Heart left ventricle (tissue), 16 donors: ENCODE results near the gene ARHGAP44. TPM values are rescaled to one million over a fixed set of nuclear protein-coding genes. Genes with fewer than 3 reads are reported as not detected.

Experiments used
- ATAC-seq, 4 donors: fragments of 200-7000 bp; cut with Tn5 transposase; one replicate each; pipeline ENCODE4 v1.9.1; 2020 to 2022; ENCODE audit warnings: moderate library complexity in 4 of 4, mild to moderate bottlenecking in 3 of 4, moderate number of reproducible peaks in 1 of 4
- DNase-seq, 5 donors: peaks; one replicate each; pipeline ENCODE4 v3.0.0-alpha.2; 2020
- H3K27ac ChIP-seq, 12 donors: fragments of 200-600 bp; sonication (generic) in 4 of 12; one replicate each; pipeline versions ENCODE4 v1.5.0 to v1.8.0; 2016 to 2022; ENCODE audit warnings: mild to moderate bottlenecking in 2 of 12
- H3K27me3 ChIP-seq, 9 donors: fragments of 200-600 bp; sonication (generic) in 2 of 9; one replicate each; pipeline versions ENCODE4 v1.5.1 to v1.8.0; 2016 to 2022; ENCODE audit warnings: mild to moderate bottlenecking in 3 of 9
- H3K36me3 ChIP-seq, 9 donors: fragments of 200-600 bp; sonication (generic) in 2 of 9; one replicate each; pipeline versions ENCODE4 v1.5.0 to v1.8.0; 2018 to 2022; ENCODE audit warnings: mild to moderate bottlenecking in 2 of 9
- H3K4me1 ChIP-seq, 12 donors: fragments of 200-600 bp; sonication (generic) in 4 of 12; one replicate each; pipeline versions ENCODE4 v1.5.0 to v1.8.0; 2016 to 2022; ENCODE audit warnings: mild to moderate bottlenecking in 3 of 12
- H3K4me3 ChIP-seq, 12 donors: fragments of 200-600 bp; sonication (generic) in 4 of 12; one replicate each; pipeline versions ENCODE4 v1.5.0 to v1.8.0; 2017 to 2022; ENCODE audit warnings: mild to moderate bottlenecking in 9 of 12, moderate library complexity in 4 of 12
- H3K9me3 ChIP-seq, 12 donors: fragments of 200-600 bp; sonication (generic) in 4 of 12; one replicate each; pipeline versions ENCODE4 v1.5.0 to v1.8.0; 2016 to 2022; ENCODE audit warnings: mild to moderate bottlenecking in 1 of 12
- POLR2A ChIP-seq, 2 donors: fragments of 450-650 bp; IDR thresholded peaks; one replicate each; pipeline ENCODE4 v1.6.1; 2017; ENCODE audit warnings: antibody characterized with exemption in 2 of 2, mild to moderate bottlenecking in 2 of 2, moderate library complexity in 2 of 2
- WGBS, 4 donors: extraction: QIAGEN DNeasy Blood & Tissue Kit in 2 of 4; methylation state at CpG; one replicate each; pipeline versions ENCODE4 v1.1.5 to v1.1.7; 2013 to 2018; 5-methylcytosine and 5-hydroxymethylcytosine counted together
- intact Hi-C, 10 donors: fragments of 100-400 bp; cut with DNase I; formaldehyde crosslinking; loops; one replicate each; pipeline versions ENCODE4 v1.11.1 to v1.14.2; 2022
- polyA plus RNA-seq, 2 donors: library from polyadenylated mRNA; stranded (reverse); fragments of 200-250 nt; gene quantifications; one replicate each; pipeline ENCODE4 v1.2.3, GENCODE V29; 2013
- total RNA-seq, 9 donors: library from RNA; depleted of rRNA in 2 of 9; stranded (reverse); fragments of >200 nt in 2 of 9; fragmentation: NEBNext Ultra II Directional in 3 of 9; extraction: Animal tissue kit (Norgen Biotek cat#: 25700) in 3 of 9; gene quantifications; one replicate each; pipeline versions ENCODE4 v1.1.0 to v1.2.4, GENCODE V29; 2016 to 2023
- TF ChIP-seq, protein P1 (sequence below), 12 donors: fragments of 200-600 bp; sonication (generic) in 4 of 12; IDR thresholded peaks; one replicate each; pipeline versions ENCODE4 v1.5.0 to v1.8.0; 2018 to 2022; ENCODE audit warnings: antibody characterized with exemption in 12 of 12, mild to moderate bottlenecking in 5 of 12
- donor health status: ischemic (EF 13 %, LVEDD 7.1; RV severe dilation, severe dysfunction).
- donor health status: healthy with polysubstance abuse.
- donor health status: DM: no; HTN: yes; CAD: no.
- donor health status: DM: no; HTN: no; CAD: no.
- donor health status: ischemic (EF 25% LVEDD 6.9; RV normal size, moderate dysfunction).
- donor health status: ischemic (EF 25% LVEDD 5.7; RV mildly dilated, moderate dysfunction).
- donor health status: healthy.
- donor health status: DM: yes; HTN: yes; CAD: no.
- donor health status: ischemic (EF 35%, LVEDD 5.7; RV mildly dilated, moderate dysfunction).
- donor health status: nonischemic (EF 11% LVEDD 7.7; RV severe dilation, severe dysfunction).
- donor health status: DM: yes; HTN: yes; CAD: no.
- donor health status: PGD.
- donor health status: ischemic (EF 29% LVEDD 5.4; RV normal size, mild dysfunction).
- donor health status: nonischemic (EF 23%, LVEDD 6.1; RV moderate dilation, normal function).

The ARHGAP44 gene
- total and polyA plus RNA-seq, 11 donors: 4.3 to 15.7 (median 8.6) TPM

DNA sequence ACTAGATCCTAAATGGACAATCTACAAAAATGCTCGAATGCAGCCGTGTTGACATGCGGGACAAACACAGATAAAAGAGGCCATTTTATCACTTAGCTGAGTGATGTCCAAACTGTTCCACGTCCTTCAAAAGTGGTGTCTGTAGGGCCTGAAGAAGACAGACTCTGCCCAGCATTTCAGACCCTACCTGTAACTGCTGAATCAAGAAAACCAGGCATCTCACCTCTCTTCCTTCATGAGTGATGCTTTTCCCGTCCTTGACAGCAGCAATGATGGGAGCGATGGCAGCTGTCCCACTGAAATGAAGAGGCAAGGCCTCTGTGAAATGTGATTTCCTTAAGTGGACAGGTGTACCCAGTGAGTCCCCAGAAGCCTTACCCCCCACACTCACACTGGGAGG lies 216.2 kb downstream of the ARHGAP44 start:
- H3K27ac ChIP-seq: no peak overlapping the region
- intact Hi-C loops: loop anchor here in 6 of 10 donors (10.0 kb wide), 7 partner anchors 61 to 821 kb away; partner anchors contain the start of gene MYOCD (in 1 of the 6)
- WGBS, 4 donors: 79 to 85% (median 83%) methylated on average over 6 of the region's 6 CpGs
- no peaks in the 10 kb centered on the region for H3K27me3 ChIP-seq
- H3K4me3 ChIP-seq: no peak overlapping the region
- H3K4me1 ChIP-seq: peaks cover 0 to 7% (median 1%) of the 10 kb centered on the region in 12 donors
- ATAC-seq (no peak), DNase-seq (no peak)
- peaks cover 0 to 100% (median 96%) of the 10 kb centered on the region in 9 donors for H3K36me3 ChIP-seq
- no peaks in the 10 kb centered on the region for H3K9me3 ChIP-seq
- no peak for TF ChIP-seq POLR2A (IDR thresholded peaks at IDR 0.05)
- TF ChIP-seq, protein P1, sequence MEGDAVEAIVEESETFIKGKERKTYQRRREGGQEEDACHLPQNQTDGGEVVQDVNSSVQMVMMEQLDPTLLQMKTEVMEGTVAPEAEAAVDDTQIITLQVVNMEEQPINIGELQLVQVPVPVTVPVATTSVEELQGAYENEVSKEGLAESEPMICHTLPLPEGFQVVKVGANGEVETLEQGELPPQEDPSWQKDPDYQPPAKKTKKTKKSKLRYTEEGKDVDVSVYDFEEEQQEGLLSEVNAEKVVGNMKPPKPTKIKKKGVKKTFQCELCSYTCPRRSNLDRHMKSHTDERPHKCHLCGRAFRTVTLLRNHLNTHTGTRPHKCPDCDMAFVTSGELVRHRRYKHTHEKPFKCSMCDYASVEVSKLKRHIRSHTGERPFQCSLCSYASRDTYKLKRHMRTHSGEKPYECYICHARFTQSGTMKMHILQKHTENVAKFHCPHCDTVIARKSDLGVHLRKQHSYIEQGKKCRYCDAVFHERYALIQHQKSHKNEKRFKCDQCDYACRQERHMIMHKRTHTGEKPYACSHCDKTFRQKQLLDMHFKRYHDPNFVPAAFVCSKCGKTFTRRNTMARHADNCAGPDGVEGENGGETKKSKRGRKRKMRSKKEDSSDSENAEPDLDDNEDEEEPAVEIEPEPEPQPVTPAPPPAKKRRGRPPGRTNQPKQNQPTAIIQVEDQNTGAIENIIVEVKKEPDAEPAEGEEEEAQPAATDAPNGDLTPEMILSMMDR (IDR thresholded peaks at IDR 0.05): no peak

DNA sequence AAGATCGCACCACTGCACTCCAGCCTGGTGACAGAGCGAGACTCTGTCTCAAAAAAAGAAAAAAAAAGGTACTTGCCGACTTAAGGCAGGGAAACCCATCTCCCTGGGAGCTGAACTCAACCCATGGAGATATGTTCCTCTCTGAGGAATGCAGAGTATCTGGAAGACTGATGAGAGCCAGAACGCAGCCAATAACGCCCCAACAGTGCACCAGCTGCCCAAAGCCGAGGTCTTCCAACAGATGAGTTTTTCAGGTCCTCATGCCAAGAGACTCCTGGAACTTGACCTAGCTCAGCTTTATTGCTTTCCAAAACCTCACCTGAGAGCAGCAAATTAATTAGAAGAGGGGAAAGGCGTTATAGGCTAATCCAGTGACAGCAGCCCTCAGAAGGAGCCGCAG lies 219.2 kb downstream of the ARHGAP44 start:
- DNase-seq: no peak
- peaks cover 0 to 100% (median 96%) of the 10 kb centered on the region in 9 donors for H3K36me3 ChIP-seq
- intact Hi-C loops: loop anchor here in 6 of 10 donors (10.0 kb wide), 7 partner anchors 64 to 824 kb away; partner anchors contain the start of gene MYOCD (in 1 of the 6)
- ATAC-seq: no peak
- no peak overlapping the region for H3K4me3 ChIP-seq
- 86 to 87% (median 87%) methylated on average over 8 of the region's 8 CpGs for WGBS, 4 donors
- no peaks in the 10 kb centered on the region for H3K4me1 ChIP-seq
- no peaks in the 10 kb centered on the region for H3K9me3 ChIP-seq
- TF ChIP-seq POLR2A (IDR thresholded peaks at IDR 0.05): no peak
- TF ChIP-seq, protein P1 (IDR thresholded peaks at IDR 0.05): no peak
- no peak overlapping the region for H3K27ac ChIP-seq
- no peaks in the 10 kb centered on the region for H3K27me3 ChIP-seq

DNA sequence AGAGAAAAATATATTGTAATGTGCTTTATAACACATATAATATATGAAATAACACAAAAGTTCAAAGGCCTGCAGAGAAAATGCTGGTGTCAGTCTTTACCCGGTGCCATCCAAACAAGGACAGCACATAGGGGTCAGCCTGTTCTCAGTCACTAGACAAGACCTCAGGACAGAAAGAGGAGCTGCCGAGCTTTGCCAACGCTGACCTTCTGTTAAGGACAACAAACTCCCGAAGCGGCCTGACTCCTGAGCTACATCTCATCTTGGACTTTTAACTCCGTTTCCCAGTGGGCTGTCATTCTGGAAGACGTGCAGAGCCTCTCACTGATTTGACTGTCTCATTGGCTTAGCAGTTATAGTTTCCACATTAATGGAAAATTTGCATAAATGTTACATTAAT lies 221.7 kb downstream of the ARHGAP44 start:
- Histone ChIP-seq H3K4me1 (peaks cover 0 to 4% (median 0%) of the 10 kb centered on the region in 12 donors), H3K36me3 (peaks cover 0 to 100% (median 96%) of the 10 kb centered on the region in 9 donors), H3K9me3 (no peaks in the 10 kb centered on the region), H3K27me3 (no peaks in the 10 kb centered on the region), H3K4me3 (no peak overlapping the region), H3K27ac (no peak overlapping the region)
- WGBS, 4 donors: 57 to 82% (median 75%) methylated on average over 7 of the region's 7 CpGs
- DNase-seq (no peak), ATAC-seq (peak in 1 of 4 donors; percentile 64)
- intact Hi-C loops: no loop called here
- TF ChIP-seq, protein P1 (IDR thresholded peaks at IDR 0.05): no peak
- TF ChIP-seq POLR2A (IDR thresholded peaks at IDR 0.05): no peak

DNA sequence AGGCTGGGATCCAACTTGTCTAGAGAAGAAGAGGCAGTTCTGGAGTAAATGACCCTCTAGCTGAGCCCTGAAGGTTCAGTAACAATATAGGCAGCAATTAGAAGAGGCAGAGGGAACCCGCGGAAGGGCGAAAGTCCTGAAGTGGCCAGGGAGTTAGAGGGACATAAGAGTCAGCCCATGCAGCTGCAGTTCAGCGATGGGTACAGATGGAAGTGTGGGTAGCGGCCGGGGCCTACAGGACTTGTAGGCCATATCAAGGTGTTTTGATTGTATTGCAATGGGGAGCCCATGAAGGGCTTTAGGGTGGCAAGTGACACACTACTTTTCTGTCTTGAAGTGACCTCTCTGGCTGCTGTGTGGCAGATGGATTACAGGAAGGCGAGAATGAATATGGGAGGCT lies 225.5 kb downstream of the ARHGAP44 start:
- H3K27ac ChIP-seq: no peak overlapping the region
- H3K4me3 ChIP-seq: no peak overlapping the region
- no peaks in the 10 kb centered on the region for H3K27me3 ChIP-seq
- H3K36me3 ChIP-seq: peaks cover 0 to 70% (median 65%) of the 10 kb centered on the region in 9 donors
- no peak for DNase-seq
- ATAC-seq: no peak
- intact Hi-C loops: loop anchor here in 1 of 10 donors (5.0 kb wide), 1 partner anchor 348 kb away; the partner anchor contains the start of gene MYOCD
- no peak for TF ChIP-seq POLR2A (IDR thresholded peaks at IDR 0.05)
- TF ChIP-seq, protein P1 (IDR thresholded peaks at IDR 0.05): no peak
- WGBS, 4 donors: 91 to 97% (median 93%) methylated on average over 7 of the region's 7 CpGs
- peaks cover 0 to 22% (median 11%) of the 10 kb centered on the region in 12 donors for H3K4me1 ChIP-seq
- no peaks in the 10 kb centered on the region for H3K9me3 ChIP-seq
